GM12865 (cell line): ENCODE measurements around the gene PRDM5.

Experiments
- DNase-seq: peaks from one replicate; pipeline ENCODE4 v3.0.0; 2010; ENCODE audit warnings: low read depth
- H3K4me3 ChIP-seq: 2 replicates; pipeline ENCODE4 v1.5.1; 2011; ENCODE audit warnings: mild to moderate bottlenecking, low read depth, low read length, control low read depth
- TF ChIP-seq, protein P1 (sequence below): IDR thresholded peaks from 2 replicates; pipeline ENCODE4 v1.5.1; 2011; ENCODE audit warnings: low read length, control low read depth, low read depth, inconsistent platforms; ENCODE audit not compliant: insufficient read depth; ENCODE audit errors: missing control alignments

The PRDM5 gene

DNA sequence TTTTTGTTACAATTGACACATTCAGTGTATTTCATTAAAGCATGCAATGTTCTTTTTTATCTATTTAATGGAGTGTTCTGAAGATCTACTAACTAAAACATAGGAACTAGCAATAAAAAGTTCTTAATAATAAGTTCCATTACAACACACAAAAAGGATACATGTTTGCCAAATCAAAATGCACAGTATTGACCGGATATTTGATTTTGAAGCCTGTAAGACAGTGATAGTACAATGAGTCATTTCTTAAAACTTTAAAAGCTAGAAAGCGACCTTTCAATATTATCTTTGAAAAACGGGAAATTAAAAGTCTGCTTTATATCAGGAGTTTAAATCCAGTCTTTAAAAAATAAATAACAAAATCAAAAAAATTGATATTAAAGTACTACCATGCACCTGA is 2.4 kb upstream of the PRDM5 start:
- no peak for DNase-seq
- TF ChIP-seq, protein P1, sequence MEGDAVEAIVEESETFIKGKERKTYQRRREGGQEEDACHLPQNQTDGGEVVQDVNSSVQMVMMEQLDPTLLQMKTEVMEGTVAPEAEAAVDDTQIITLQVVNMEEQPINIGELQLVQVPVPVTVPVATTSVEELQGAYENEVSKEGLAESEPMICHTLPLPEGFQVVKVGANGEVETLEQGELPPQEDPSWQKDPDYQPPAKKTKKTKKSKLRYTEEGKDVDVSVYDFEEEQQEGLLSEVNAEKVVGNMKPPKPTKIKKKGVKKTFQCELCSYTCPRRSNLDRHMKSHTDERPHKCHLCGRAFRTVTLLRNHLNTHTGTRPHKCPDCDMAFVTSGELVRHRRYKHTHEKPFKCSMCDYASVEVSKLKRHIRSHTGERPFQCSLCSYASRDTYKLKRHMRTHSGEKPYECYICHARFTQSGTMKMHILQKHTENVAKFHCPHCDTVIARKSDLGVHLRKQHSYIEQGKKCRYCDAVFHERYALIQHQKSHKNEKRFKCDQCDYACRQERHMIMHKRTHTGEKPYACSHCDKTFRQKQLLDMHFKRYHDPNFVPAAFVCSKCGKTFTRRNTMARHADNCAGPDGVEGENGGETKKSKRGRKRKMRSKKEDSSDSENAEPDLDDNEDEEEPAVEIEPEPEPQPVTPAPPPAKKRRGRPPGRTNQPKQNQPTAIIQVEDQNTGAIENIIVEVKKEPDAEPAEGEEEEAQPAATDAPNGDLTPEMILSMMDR: no peak
- no peak overlapping the region for H3K4me3 ChIP-seq

DNA sequence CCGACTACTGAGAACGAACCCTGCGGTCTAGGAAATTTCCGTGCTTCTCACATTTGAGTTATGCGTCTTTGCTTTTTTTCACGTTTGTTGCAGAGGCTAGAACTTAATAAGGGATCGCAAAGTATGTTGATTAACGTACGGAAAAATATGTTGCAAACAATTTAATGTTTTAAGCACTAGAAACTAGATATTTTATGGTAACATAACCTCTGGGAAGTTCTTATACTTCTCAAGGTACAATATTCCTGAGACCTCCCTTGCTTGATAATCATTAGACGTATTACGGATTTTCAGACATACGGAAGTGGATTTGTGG is 639 bp upstream of the PRDM5 start:
- H3K4me3 ChIP-seq: no peak overlapping the region
- no peak for DNase-seq
- TF ChIP-seq, protein P1: no peak

DNA sequence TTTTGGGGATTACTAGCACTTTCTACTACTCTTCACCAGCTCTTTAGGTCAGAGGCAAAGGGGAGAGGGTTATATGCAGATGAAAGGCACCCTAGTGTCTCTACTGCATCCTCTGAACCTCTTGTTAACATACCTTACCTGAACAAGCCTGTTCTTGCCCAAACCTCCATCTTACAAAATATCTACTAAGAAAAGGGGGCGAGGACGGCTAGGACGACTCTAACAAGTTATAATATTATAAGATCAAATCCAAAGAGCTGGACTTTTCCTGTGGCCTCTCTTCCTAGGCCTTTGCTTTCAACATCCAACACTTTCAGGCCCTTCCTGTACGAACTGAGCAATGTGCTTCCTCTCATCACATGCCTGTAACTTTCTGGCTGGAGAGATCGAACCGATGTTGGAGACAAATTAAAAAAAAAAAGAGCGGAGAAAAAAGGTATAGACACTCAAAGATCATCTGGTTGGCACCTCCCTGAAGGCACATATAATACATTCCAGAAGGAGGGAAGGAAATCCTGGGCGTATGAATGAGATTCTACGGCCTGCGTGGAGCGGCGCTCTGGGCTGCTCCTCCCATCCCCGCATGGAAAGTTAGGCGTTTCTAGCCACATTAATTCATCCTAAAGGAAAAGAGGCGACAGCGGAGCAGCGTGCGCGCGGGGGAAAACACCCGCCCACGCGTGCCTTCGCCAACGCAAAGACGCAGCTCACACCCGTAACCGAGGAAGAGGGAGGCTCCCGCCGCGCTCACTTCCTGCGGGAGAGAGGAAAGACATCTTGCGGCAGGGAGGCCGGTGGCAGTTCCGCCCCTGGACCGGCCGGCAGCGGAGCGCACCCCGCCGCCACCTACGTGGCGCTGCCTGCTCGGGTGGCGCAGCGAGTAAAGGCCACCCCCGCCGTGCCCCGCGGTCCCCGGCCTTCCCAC is 808 bp downstream of the PRDM5 start:
- TF ChIP-seq, protein P1: no peak
- no peak overlapping the region for H3K4me3 ChIP-seq
- DNase-seq: no peak

DNA sequence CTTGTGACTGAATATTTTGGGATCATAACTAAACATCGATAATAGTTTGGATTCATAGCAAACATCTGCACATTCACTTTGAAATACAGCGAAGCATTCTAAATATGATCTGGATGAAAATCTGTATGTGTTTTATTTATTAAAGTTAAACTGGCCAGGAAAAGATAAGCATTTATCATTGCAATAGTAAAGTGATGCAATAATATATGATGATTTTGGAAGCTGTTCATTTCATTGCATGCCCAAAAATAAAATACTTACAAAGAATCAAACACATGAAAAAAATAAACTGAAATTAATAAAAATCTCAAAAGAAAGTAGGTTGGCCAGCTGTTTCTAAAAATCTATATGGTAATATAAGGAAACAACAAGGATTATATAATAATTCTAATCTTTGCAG is 1.9 kb downstream of the PRDM5 start:
- no peak overlapping the region for H3K4me3 ChIP-seq
- TF ChIP-seq, protein P1: no peak
- DNase-seq: no peak

- TF ChIP-seq, protein P1: no peak
- no peak overlapping the region for H3K4me3 ChIP-seq
- DNase-seq: no peak
Observed at GRCh38 chr4:120919358-120919757, 3.2 kb downstream of the PRDM5 start.

DNA sequence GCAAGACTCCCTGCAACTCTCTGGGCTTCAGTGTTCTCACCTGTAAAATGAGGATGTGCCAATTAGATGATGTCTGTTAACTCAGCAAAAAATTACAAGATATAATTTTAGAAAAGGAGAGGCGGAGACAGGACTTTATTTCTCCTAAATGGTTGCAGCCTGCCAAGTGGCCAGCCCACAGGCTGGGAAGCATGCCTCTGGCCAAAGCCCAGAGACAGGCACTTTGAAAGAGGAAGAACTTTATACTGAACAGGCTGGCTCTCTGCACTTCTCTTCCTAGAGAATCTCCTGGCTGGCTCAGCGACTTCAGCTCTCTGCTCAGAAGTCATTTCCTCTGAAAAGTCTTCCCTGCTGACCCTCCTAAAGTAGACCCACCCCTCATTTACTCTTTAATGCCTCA is 3.7 kb downstream of the PRDM5 start:
- no peak for DNase-seq
- TF ChIP-seq, protein P1: no peak

DNA sequence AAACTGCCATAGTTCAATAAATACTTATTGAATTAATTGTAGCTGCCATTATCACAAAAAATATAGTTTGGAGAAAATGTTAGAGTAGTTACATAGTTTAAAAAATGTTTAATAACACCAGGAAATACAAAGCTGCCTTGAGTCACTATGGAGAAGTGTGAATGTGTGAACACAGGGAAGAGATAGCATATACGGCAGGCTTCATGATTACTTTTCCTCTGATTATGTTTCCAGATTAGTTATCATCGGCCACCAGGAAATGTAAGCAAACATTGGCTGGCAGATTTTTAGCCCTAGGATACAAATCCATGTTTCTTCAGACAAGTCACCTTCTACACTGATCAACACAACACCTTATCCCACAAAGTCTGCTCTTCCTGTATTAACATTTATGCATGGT is 4.4 kb downstream of the PRDM5 start:
- TF ChIP-seq, protein P1: no peak
- no peak overlapping the region for H3K4me3 ChIP-seq
- DNase-seq: no peak

More for the DNA sequence above, 3.7 kb downstream of the PRDM5 start:
- H3K4me3 ChIP-seq: no peak overlapping the region
